Activated CD8-positive, alpha-beta memory T cell treated with anti-CD3 and anti-CD28 coated beads for 36 hours (primary cell): ENCODE results near the gene SRD5A1. TPM values are rescaled to one million over a fixed set of nuclear protein-coding genes. Genes with fewer than 3 reads are reported as not detected.

Source experiments
- CTCF ChIA-PET: fragments of 350-600 bp; sonication (Branson Sonifier 250); formaldehyde crosslinking; loops from one replicate; lab custom pipeline; 2021; ENCODE audit warnings: antibody characterized with exemption; lab: Charles Lee
- POLR2A ChIA-PET: fragments of 350-600 bp; sonication (Branson Sonifier 250); formaldehyde crosslinking; loops from one replicate; lab custom pipeline; 2021; ENCODE audit warnings: antibody characterized with exemption; lab: Charles Lee
- total RNA-seq, 2 experiments: library from RNA; stranded (reverse); gene quantifications; one replicate each; pipeline ENCODE4 v1.2.3, GENCODE V29; 2021

Gene SRD5A1
- total RNA-seq, 2 experiments from 2014 or later: 16.9 to 17.6 TPM

DNA sequence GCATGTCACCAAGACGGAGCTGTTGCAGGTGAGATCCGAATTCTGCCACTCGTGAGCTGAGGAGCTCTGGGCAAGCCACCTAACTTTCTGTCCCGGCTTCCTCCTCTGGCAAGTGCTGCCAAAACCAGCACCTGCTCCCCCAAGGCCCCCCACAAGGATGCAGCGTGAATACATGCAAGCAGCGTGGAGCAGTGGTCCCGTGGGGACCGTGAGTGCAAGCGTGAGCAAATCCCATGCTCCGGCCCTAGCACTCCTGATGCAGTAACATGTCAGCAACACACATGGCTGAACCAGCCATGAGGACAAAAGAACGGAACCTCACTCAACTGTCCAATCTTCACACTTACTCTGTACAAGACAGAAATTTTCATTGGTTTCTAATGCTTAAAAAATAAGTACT is 31.4 kb upstream of the SRD5A1 start:
- CTCF ChIA-PET: no interaction called here

DNA sequence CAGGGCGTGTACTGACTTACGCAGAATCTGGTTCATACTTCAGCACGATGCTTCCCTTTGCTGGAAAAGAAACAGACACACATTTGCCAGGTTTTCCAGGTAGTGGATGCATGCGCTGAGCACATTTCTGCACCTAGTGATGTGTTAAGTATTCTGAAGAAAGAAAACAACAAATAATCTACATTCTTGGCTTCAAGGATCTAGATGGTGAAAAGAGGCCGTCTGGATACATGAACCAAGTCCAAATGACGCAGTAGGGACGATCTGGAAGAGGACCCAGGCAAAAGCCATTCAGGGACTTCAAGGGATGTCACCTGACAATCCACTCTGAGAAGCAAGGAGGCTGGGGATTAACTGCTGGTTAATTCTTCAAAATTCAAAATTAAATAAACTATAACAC is 30.8 kb upstream of the SRD5A1 start:
- ChIA-PET POLR2A (no interaction called here), CTCF (no interaction called here)

More for the DNA sequence above, 31.4 kb upstream of the SRD5A1 start:
- POLR2A ChIA-PET: interaction anchor here (0.5 kb wide), 1 partner anchor 10 kb away, joined by 3 read pairs; no protein-coding TSS in a partner anchor

DNA sequence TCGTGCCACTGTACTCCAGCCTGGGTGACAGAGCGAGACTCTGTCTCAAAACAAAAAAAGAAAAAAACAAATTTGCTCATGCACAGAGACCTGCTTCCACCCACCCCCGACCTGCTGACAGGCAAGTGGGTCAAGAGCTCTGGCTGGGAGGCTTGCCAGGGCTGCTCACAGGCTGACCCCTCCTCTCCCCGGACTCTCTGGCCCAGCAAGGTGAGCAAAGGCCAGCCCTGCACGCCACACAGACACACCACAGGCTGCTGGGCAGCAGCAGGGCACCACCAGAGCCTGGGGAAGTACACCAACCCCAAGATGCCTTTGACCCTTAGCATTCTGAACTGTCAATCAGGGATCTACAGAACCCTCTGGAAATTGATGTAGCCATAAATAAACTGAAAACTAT is 29.6 kb upstream of the SRD5A1 start:
- ChIA-PET POLR2A (no interaction called here), CTCF (no interaction called here)

DNA sequence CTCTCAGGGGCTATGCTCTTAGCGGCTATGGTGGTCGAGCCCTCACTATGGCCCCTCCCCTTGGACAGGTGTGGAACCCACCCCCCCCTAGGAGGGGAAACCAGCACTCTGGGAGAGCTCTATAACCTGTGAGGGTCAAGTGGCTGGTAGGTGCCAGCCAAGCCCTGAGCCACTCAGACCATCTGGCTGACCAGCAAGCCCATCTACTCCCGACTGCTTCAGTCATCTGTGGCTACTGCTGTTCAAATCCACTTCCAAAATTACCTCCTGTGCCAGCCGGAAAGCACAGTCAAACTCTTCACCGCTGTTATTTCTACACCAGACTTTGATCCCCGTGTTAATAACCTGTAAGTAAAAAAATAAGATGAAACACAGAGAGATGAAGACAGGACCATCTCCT is 28.9 kb upstream of the SRD5A1 start:
- CTCF ChIA-PET: no interaction called here
- POLR2A ChIA-PET: no interaction called here

DNA sequence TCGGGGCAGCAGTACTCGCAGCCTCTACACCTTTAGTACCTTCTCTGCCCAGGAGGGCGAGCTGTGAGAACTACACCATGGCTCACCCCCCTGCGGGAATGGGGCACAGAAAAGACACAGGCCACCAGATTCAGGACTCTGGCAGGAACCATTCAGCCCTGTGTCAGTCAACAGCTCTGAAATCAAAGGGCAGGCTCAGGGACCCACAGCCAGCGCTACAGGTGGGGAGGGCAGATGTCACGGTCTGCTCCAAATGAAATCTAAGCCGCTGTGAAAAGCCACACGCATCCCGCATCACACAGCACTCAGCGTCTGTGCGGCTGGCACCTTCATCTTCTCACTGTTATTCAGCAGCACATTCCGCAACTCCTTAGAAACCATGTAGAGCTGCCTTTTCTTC is 28.3 kb upstream of the SRD5A1 start:
- POLR2A ChIA-PET: no interaction called here
- CTCF ChIA-PET: interaction anchor here (1.3 kb wide), 1 partner anchor 10 kb away, joined by 3 read pairs; no protein-coding TSS in a partner anchor

DNA sequence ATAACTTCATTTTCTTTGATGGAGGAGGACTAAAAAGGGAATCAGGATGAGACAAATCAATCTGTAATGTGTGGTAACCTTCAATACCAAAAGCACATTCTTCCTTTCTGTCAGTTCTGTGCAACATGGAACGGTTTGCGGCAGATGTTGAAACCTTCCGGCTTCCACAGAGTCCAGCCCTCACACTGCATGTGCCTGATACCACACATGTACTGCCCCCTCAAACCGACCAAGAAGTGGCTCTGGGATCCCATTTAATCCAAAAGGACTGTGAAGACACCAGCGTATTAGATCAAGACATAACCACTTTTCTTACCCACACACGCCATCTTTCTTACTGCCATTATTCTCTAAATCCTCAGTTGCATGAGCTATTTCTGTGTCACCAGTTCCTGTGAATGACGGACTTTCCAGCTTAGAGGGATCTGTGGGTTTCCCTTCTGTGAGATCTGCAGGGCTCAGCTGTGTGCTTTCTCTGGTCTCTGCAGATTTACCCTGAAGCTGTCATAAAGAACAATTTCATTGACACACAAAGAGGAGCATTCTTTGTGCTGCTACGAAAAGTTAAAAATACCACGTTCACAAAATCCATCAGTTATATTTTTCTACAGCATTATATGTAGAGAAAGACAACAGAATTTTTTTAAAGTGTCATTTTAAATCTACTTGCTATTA is 26.2 kb upstream of the SRD5A1 start:
- ChIA-PET CTCF (no interaction called here), POLR2A (no interaction called here)

DNA sequence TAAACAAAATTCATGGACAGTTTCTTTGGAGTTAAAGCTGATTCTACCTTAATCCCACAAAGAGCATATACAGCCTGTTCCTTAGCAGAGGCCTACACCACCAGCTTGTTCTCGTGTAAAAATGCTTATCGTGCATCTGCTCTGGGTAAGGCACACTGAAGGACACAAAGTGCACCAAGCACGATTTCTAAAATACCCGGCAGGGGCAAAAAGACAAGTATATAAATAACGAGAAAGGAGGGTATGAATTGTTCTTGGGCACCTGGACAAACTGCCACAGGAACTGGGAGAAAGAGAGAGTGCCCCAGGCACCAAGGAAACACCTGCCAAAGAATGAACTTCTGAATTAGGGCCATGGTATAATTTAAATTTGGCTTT is 25.7 kb upstream of the SRD5A1 start:
- ChIA-PET CTCF (no interaction called here), POLR2A (no interaction called here)

DNA sequence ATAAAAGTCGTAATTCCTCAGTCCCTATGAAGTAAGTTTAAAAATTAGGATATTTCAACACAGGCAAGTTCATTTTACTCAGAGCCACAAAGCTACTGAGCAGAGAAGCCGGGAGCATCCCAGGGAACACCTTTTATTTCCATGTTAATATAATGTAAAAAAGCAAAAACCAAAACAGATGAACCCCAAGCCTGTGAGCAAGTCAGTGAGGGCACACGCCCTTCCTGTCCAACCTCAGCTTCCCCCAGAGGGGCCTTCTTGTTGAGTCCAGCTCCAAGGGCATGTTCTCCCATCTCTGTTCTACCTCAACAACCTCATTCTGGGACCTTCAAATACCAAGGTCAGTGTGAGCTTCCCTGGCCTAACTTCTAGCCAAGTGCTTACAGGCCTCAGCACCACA is 25.2 kb upstream of the SRD5A1 start:
- POLR2A ChIA-PET: no interaction called here
- CTCF ChIA-PET: no interaction called here

DNA sequence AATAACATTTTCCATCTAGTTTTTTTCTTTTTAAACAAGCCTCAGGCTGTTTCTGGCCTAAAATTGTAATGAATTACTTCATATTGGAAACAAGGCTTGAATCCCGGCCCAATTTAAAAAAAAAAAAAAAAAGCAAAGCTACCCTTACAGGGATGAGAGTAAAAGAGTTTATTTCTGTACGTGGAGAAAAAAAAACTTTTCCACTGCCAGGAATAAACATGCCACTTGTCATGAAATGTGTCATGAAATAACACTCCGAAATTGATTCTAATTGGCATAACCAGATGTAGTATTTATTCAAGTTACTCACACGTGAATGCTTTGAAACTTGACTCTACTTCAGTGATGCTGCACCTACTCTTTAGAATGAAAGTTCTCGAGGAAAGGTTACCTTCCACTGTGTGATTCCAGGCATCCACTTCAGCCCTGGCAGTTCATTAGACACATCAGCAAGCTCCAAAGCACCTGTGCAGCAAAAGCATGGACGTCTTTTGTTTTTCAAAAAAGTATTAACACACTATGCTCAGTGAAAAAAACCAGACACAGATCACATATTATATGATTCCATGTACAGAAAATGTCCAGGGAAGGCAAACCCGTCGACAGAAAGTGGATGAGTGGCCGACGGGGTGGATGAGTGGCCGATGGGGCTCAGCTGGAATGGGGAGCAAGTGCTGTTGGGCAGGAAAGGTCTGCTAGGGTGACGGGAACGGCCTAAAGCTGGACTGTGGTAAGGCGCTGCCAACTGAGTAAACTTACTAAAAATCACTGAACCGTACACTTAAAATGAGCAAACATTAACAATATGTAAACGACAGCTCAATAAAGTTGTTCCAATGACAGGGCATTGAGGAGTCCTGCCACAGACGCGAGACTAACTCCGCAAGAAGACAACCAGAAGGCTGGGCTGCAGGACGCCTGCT is 21.6 kb upstream of the SRD5A1 start:
- POLR2A ChIA-PET: interaction anchor here (0.6 kb wide), 1 partner anchor 10 kb away, joined by 3 read pairs; no protein-coding TSS in a partner anchor
- CTCF ChIA-PET: interaction anchor here (1.5 kb wide), 1 partner anchor 13 kb away, joined by 3 read pairs; no protein-coding TSS in a partner anchor

DNA sequence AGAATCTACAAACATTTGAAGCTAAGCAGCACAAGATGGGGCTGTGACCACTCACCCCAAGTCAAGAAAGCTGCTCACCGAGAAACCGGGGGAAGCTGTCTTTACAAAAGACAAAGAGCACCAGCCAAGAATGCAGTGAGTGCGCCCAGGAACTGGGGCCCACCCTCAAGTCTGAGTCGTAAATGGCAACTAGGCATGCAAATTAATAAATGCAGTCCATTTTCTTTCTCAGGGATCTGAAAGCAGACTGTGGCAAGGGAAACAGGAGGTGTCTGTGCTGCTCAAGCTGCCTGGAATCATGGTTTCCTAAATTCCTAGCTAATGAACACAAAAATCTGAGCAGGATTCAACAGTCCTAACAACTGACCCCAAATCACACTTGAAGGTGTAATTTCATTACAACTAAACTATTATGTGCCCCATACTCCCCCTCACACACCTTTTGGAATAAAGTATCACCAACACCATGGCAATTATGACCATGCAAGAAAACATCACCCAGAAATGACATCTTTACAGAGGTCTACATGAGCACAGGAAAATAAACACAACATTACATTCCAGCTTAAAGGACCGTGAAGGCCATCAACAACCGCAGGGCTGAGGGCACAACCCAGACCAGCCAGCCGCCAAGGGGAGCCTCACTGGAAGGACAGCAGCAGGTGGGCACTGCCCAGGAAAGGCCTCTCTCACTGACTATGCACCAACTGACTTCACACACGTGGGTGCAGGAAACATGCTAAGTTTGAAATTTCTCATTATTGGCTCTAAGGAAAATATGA is 18.0 kb upstream of the SRD5A1 start:
- POLR2A ChIA-PET: interaction anchor here (0.6 kb wide), 1 partner anchor 8 kb away, joined by 4 read pairs; no protein-coding TSS in a partner anchor
- CTCF ChIA-PET: interaction anchor here (1.6 kb wide), 1 partner anchor 10 kb away, joined by 3 read pairs; no protein-coding TSS in a partner anchor

DNA sequence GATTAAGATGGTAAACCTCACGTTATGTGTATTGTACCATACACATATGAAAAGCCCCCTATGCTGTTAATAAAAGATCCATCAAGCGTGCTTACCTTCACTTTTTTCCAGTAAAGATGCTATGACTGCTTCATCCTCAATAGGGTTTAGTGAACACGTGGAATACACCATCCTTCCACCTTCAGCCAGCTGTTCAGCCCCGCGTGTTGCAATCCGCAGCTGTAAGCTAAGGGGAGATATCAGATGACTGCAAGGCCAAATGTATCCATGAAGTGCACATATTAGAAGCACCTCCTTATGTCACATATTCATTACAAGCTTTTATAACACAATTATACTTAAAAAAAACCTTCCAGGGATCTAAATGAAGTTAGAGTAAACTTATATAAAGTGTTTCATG is 16.6 kb upstream of the SRD5A1 start:
- POLR2A ChIA-PET: no interaction called here
- CTCF ChIA-PET: no interaction called here

DNA sequence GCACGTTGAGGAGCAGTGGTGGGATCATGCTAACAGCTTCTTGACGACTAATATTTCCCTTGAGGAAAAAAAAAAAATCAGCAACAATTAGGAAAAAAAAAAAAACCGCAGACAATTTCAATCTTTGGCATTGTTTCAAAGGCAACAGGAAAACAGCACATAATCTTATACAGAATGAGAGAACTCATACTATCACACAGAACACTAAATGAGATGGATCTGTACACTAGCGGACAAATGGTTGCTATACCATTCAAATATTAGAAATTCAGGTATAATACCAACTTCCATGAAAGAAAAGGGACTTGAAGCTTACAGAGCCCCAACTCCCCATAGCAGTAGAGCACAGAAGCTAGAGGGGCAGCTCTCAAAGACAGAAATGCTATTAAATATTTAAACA is 10.0 kb upstream of the SRD5A1 start:
- POLR2A ChIA-PET: interaction anchor here (0.5 to 1.2 kb wide), 4 partner anchors 9 to 128 kb away, joined by 3 to 5 read pairs (median 4); partner anchors contain the start of genes NSUN2 and SRD5A1

DNA sequence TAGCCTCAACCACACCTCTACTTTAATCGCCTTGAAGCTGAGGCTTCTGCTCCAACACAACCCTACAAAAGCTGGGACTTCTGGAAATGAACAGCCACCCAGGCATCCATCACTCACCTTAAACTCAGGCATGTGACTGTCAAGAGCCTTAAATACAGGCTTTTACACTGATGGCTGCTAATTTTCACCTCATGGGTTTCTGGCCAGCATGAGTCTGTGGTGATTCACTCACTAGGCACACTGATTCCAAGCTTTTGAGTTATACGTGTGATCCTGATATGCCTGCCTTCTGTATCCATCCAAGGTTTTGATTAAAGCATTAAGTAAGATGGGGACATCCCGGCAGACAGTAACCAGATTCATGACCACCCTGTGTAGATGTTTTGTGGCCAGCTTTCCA is 9.3 kb upstream of the SRD5A1 start:
- CTCF ChIA-PET: no interaction called here
- POLR2A ChIA-PET: interaction anchor here (0.5 to 1.2 kb wide), 2 partner anchors 9 to 127 kb away, joined by 3 to 5 read pairs; partner anchors contain the start of genes NSUN2 and SRD5A1

More for the DNA sequence above, 10.0 kb upstream of the SRD5A1 start:
- CTCF ChIA-PET: no interaction called here

DNA sequence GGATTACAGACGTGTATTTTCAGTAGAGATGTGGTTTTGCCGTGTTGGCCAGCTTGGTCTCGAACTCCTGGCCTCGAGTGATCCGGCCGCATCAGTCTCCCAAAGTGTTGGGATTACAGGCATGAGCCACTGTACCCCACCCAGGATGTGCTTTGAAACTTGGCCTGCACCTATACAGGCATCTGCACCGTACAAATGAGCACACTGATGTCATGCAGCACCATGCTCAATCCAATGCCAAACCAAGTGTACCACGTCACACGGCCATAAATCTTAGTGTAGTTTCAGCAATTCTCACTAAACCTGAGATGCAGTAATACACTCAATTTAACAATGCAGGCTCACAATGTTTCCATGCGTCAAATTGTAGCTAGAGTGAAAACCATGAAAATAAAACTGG is 6.7 kb upstream of the SRD5A1 start:
- ChIA-PET POLR2A (no interaction called here), CTCF (no interaction called here)

DNA sequence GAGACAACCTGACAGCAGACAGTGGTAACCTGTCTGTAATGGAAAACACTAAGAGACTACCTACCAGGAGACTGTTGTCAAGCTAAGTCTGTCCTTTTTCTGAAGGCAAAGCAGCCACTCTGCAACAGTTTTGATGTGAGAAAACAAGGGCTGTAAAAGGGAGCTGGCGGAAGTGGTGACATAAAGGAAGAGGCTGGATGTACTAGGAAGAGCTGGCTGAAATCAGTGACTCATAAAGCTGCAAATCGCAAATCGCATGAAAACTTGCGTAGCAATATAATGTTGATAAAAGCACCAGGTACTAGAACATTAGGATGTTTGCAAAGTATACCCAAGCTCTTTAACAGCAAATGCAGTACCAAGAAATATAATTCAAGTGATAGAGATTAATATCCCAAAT is 1.8 kb upstream of the SRD5A1 start:
- POLR2A ChIA-PET: interaction anchor here (2.6 kb wide), 1 partner anchor 81 kb away, joined by 20 read pairs; the partner anchor contains the start of gene TENT4A
- CTCF ChIA-PET: interaction anchor here (1.1 kb wide), 1 partner anchor 114 kb away, joined by 3 read pairs; no protein-coding TSS in a partner anchor

DNA sequence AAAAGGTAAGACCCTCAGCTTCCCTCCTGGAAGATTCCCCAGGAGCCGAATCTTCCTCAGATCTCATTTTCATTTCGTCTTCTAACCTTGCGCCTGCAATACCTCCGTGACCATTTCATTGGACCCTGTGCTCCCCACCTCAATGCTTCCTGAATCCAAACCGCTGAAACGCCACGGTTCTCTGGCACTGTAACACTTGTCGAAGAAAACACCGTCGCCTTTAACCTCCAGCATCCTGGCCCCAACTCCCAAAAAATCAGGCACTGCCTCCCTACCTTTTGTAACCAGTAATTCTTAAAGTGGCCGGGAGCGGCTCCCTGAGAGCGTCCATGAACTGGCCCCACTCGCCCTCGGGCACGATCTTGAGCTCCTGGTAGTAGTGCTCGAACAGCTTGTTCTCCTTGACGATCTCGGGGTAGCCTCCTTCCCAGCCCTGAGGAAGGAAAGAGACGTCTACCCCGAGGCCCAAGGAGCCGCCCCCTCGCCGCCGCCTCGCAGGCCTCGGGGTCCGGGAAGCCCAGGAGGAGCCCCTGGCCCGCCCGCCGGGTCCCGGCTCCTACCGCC is 834 bp upstream of the SRD5A1 start:
- ChIA-PET POLR2A (interaction anchor here (0.9 to 2.6 kb wide), 3 partner anchors 10 to 80 kb away, joined by 3 to 20 read pairs (median 4); partner anchors contain the start of gene TENT4A), CTCF (interaction anchor here (1.1 kb wide), 2 partner anchors 99 to 113 kb away, joined by 3 read pairs; no protein-coding TSS in a partner anchor)

DNA sequence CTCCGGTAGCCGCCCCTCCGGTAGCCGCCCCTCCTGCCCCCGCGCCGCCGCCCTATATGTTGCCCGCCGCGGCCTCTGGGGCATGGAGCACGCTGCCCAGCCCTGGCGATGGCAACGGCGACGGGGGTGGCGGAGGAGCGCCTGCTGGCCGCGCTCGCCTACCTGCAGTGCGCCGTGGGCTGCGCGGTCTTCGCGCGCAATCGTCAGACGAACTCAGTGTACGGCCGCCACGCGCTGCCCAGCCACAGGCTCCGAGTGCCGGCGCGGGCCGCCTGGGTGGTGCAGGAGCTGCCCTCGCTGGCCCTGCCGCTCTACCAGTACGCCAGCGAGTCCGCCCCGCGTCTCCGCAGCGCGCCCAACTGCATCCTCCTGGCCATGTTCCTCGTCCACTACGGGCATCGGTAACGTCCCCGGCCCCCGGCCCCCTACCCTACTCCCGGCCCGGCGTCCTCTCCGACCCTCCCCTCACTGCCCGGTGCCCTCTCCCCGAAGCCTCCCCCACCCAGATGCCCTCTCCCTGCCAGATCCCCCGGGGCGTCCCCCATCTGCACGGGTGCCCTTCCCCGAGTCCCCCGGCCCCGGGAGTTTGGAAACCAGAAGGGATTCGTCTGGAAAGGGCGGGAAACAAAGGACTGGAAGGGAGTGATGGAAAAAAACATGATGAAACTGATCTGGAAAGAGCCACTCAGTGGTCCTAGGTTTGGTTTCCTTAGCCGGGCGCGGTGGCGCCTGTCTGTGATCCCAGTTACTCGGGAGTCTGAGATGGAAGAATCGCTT is 417 bp downstream of the SRD5A1 start:
- ChIA-PET POLR2A (interaction anchor here (0.8 to 2.6 kb wide), 4 partner anchors 9 to 78 kb away, joined by 3 to 20 read pairs (median 4); partner anchors contain the start of gene TENT4A), CTCF (interaction anchor here (1.1 kb wide), 1 partner anchor 98 kb away, joined by 3 read pairs; no protein-coding TSS in a partner anchor)

DNA sequence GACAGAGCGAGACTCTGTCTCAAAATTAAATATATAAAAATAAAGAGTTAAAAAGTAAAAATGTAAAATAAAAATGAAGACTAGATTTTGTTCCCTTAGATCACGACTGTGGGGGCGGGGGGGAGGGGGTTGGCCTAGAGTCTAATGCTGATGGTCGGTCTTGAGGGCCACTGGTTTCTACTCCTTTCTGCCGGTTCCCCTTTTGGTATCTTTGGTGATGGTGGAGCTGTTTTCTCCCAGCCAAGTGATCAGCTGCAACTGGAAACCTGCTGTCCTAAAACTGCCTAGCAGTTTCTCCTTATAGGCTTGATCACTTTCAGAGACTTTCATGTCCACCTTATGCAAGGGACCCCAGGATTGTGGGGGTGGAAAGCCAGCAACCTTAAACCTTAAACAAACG is 1.1 kb downstream of the SRD5A1 start:
- POLR2A ChIA-PET: no interaction called here
- CTCF ChIA-PET: no interaction called here
